OCI-LY7 (cell line): Measurements from ENCODE around the gene IRF3.

Source experiments
- CTCF ChIP-seq: fragments of 200-600 bp; sonication (generic); conservative IDR thresholded peaks from 2 replicates; pipeline ENCODE4 v1.5.1; 2014; ENCODE audit warnings: mild to moderate bottlenecking, antibody characterized with exemption, low read length, moderate library complexity, mixed read lengths
- EZH2phosphoT487 ChIP-seq: fragments of 200-600 bp; sonication (generic); IDR thresholded peaks from 2 replicates; pipeline ENCODE4 v1.6.1; 2018; ENCODE audit warnings: low read depth, borderline replicate concordance, mild to moderate bottlenecking, mixed run types, antibody characterized with exemption, low read length, moderate library complexity, mixed read lengths

GRCh38 chr19:49651029-49651819 is 14.4 kb downstream of the IRF3 start:
- TF ChIP-seq EZH2phosphoT487 (no peak), CTCF (no peak)
